Measurements from ENCODE around the gene PDE1A. TPM values are rescaled to one million over a fixed set of nuclear protein-coding genes. Genes with fewer than 3 reads are reported as not detected.

Gene PDE1A
- total RNA-seq, 1 donor from 2014 or later, result 6.3 TPM

GRCh38 chr2:182220998-182221397 is 205.8 kb downstream of the PDE1A start:
- no peak for TF ChIP-seq CTCF (IDR thresholded peaks at IDR 0.05)
- intact Hi-C loops (cut with DNase I), result no loop called here
- H3K9me3 ChIP-seq, result no peaks in the 10 kb centered on the region
- no peak overlapping the region for H3K4me3 ChIP-seq
- H3K4me1 ChIP-seq, result no peaks in the 10 kb centered on the region
- DNase-seq (no peak), ATAC-seq (no peak)
- no peak overlapping the region for H3K27ac ChIP-seq
- H3K27me3 ChIP-seq, result no peaks in the 10 kb centered on the region
- no peaks in the 10 kb centered on the region for H3K36me3 ChIP-seq

GRCh38 chr2:182220335-182220734 is 206.5 kb downstream of the PDE1A start:
- H3K4me3 ChIP-seq, result no peak overlapping the region
- no peaks in the 10 kb centered on the region for H3K9me3 ChIP-seq
- intact Hi-C loops (cut with DNase I), result no loop called here
- H3K36me3 ChIP-seq, result no peaks in the 10 kb centered on the region
- no peak overlapping the region for H3K27ac ChIP-seq
- H3K27me3 ChIP-seq, result no peaks in the 10 kb centered on the region
- no peak for TF ChIP-seq CTCF (IDR thresholded peaks at IDR 0.05)
- no peaks in the 10 kb centered on the region for H3K4me1 ChIP-seq
- ATAC-seq, result no peak
- DNase-seq, result no peak

- no peak for DNase-seq
- no peaks in the 10 kb centered on the region for H3K9me3 ChIP-seq
- no peaks in the 10 kb centered on the region for H3K27me3 ChIP-seq
- H3K36me3 ChIP-seq, result no peaks in the 10 kb centered on the region
- no peak overlapping the region for H3K27ac ChIP-seq
- ATAC-seq, result no peak
- no peak overlapping the region for H3K4me3 ChIP-seq
- intact Hi-C loops (cut with DNase I), result no loop called here
- H3K4me1 ChIP-seq, result no peaks in the 10 kb centered on the region
- TF ChIP-seq CTCF (IDR thresholded peaks at IDR 0.05), result no peak
Measured at GRCh38 chr2:182210669-182211068, 216.2 kb downstream of the PDE1A start.

- Histone ChIP-seq H3K36me3 (no peaks in the 10 kb centered on the region), H3K9me3 (no peaks in the 10 kb centered on the region), H3K27me3 (no peaks in the 10 kb centered on the region), H3K27ac (no peak overlapping the region), H3K4me3 (no peak overlapping the region), H3K4me1 (no peaks in the 10 kb centered on the region)
- no peak for DNase-seq
- no peak for ATAC-seq
- intact Hi-C loops (cut with DNase I), result no loop called here
- TF ChIP-seq CTCF (IDR thresholded peaks at IDR 0.05), result no peak
Measured at GRCh38 chr2:182208421-182208820, 218.4 kb downstream of the PDE1A start.

GRCh38 chr2:182207049-182207746 is 219.6 kb downstream of the PDE1A start:
- ATAC-seq (no peak), DNase-seq (no peak)
- Histone ChIP-seq H3K4me3 (no peak overlapping the region), H3K27ac (no peak overlapping the region), H3K36me3 (no peaks in the 10 kb centered on the region), H3K4me1 (no peaks in the 10 kb centered on the region), H3K9me3 (no peaks in the 10 kb centered on the region), H3K27me3 (no peaks in the 10 kb centered on the region)
- intact Hi-C loops (cut with DNase I), result no loop called here
- TF ChIP-seq CTCF (IDR thresholded peaks at IDR 0.05), result no peak

GRCh38 chr2:182197529-182197928 is 229.3 kb downstream of the PDE1A start:
- ATAC-seq, result no peak

More at GRCh38 chr2:182197529-182197928, 229.3 kb downstream of the PDE1A start:
- H3K9me3 ChIP-seq, result no peaks in the 10 kb centered on the region
- intact Hi-C loops (cut with DNase I), result no loop called here
- H3K4me1 ChIP-seq, result no peaks in the 10 kb centered on the region
- no peaks in the 10 kb centered on the region for H3K36me3 ChIP-seq
- no peak for TF ChIP-seq CTCF (IDR thresholded peaks at IDR 0.05)
- H3K27me3 ChIP-seq, result no peaks in the 10 kb centered on the region
- DNase-seq, result no peak
- no peak overlapping the region for H3K27ac ChIP-seq
- H3K4me3 ChIP-seq, result no peak overlapping the region

All from upper lobe of right lung (tissue), 1 donor.